ENCODE results near the gene HCRTR2. TPM values are rescaled to one million over a fixed set of nuclear protein-coding genes. Genes with fewer than 3 reads are reported as not detected.

Gene HCRTR2
- total and polyA plus RNA-seq, 4 donors: not detected

DNA sequence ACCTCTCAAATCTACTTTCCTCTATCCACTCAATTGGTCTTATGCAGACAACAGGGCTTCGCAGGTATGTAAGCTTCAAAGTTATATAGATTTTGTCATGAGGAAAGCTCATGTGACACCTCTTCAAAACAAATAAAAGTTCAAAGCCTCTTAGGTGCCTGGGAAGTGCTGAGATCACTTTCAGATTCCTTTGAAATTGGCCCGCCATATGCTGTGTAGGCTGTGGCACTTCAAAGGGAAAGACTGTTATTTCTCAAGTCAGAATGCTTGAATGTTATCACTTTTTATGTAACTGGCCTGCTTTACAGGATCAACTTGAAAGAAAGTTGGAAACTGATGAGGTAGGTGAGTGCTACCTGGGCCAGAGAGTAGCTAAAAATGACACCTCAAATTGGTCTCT lies 85.9 kb downstream of the HCRTR2 start:
- Histone ChIP-seq H3K4me1 (ENCODE audit: control insufficient read depth in 1 of 2, insufficient read depth in 2 of 2, low read length in 2 of 2) (no peaks in the 10 kb centered on the region), H3K9me3 (ENCODE audit: control insufficient read depth, low read length) (no peaks in the 10 kb centered on the region), H3K27me3 (ENCODE audit: control insufficient read depth in 1 of 2, insufficient read depth in 2 of 2, low read length in 1 of 2) (no peaks in the 10 kb centered on the region), H3K27ac (ENCODE audit: low read depth in 1 of 2, low read length in 2 of 2) (no peak overlapping the region), H3K4me3 (ENCODE audit: low read length in 2 of 2) (no peak overlapping the region), H3K36me3 (ENCODE audit: control insufficient read depth in 1 of 2, insufficient read depth in 2 of 2, low read length in 1 of 2) (no peaks in the 10 kb centered on the region)
- DNase-seq: no peak
- 76 to 80% methylated on average over 2 of the region's 2 CpGs for WGBS, 2 donors
- intact Hi-C loops (cut with DNase I): no loop called here
- no peak for ATAC-seq (ENCODE audit: low FRiP score)

DNA sequence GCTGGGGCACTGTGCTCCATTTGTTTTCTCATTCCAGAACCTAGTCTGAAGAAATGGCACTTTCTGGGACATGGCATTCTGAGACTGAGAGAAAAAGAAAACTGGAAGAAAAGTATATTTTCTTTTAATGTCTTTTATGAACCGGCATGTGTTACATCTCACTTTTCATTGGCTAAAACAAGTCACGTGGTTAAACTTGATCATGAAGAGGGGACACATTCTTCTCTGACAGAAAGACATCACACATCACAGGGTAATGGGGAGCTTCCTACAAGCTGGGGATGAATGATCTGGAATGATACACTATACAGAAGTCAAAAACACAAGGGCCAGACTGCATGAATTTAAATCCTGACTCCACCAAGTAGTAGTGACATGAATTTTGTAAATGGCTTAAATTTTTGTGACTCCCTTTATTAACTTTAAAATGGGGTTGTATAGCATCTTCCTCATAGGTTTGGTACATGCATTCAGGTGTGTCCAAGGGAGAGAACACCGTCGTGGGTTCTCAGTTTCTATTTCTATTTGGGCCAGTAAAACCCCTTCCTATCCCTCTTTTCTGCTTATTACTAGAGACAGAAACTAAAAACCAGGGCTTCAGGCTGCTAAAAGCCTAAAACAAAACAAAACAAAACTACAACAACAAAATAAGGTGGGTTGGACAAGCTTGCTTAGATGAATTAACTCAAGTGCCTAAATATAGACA lies 91.2 kb downstream of the HCRTR2 start:
- Histone ChIP-seq H3K4me3 (ENCODE audit: low read length in 2 of 2) (no peak overlapping the region), H3K36me3 (ENCODE audit: control insufficient read depth in 1 of 2, insufficient read depth in 2 of 2, low read length in 1 of 2) (no peaks in the 10 kb centered on the region), H3K9me3 (ENCODE audit: control insufficient read depth, low read length) (no peaks in the 10 kb centered on the region), H3K4me1 (ENCODE audit: control insufficient read depth in 1 of 2, insufficient read depth in 2 of 2, low read length in 2 of 2) (no peaks in the 10 kb centered on the region), H3K27ac (ENCODE audit: low read depth in 1 of 2, low read length in 2 of 2) (no peak overlapping the region), H3K27me3 (ENCODE audit: control insufficient read depth in 1 of 2, insufficient read depth in 2 of 2, low read length in 1 of 2) (no peaks in the 10 kb centered on the region)
- DNase-seq (no peak), ATAC-seq (ENCODE audit: low FRiP score) (no peak)
- intact Hi-C loops (cut with DNase I): no loop called here
- 66 to 78% methylated on average over 4 of the region's 4 CpGs for WGBS, 2 donors

- no peak for ATAC-seq (ENCODE audit: low FRiP score)
- WGBS, 2 donors: 83 to 86% methylated on average over 2 of the region's 2 CpGs
These were observed 92.6 kb downstream of the HCRTR2 start for GRCh38 chr6:55266896-55267295.

GRCh38 chr6:55276745-55277530 lies 102.6 kb downstream of the HCRTR2 start:
- no peak overlapping the region for H3K4me3 ChIP-seq (ENCODE audit: low read length in 2 of 2)
- 24 to 26% methylated on average over 15 of the region's 15 CpGs for WGBS, 2 donors
- DNase-seq (no peak), ATAC-seq (ENCODE audit: low FRiP score) (no peak)
- H3K36me3 ChIP-seq (ENCODE audit: control insufficient read depth in 1 of 2, insufficient read depth in 2 of 2, low read length in 1 of 2): no peaks in the 10 kb centered on the region
- H3K4me1 ChIP-seq (ENCODE audit: control insufficient read depth in 1 of 2, insufficient read depth in 2 of 2, low read length in 2 of 2): no peaks in the 10 kb centered on the region
- no peak overlapping the region for H3K27ac ChIP-seq (ENCODE audit: low read depth in 1 of 2, low read length in 2 of 2)
- intact Hi-C loops (cut with DNase I): no loop called here
- H3K27me3 ChIP-seq (ENCODE audit: control insufficient read depth in 1 of 2, insufficient read depth in 2 of 2, low read length in 1 of 2): no peaks in the 10 kb centered on the region
- no peaks in the 10 kb centered on the region for H3K9me3 ChIP-seq (ENCODE audit: control insufficient read depth, low read length)

More at GRCh38 chr6:55266896-55267295, 92.6 kb downstream of the HCRTR2 start:
- H3K4me1 ChIP-seq (ENCODE audit: control insufficient read depth in 1 of 2, insufficient read depth in 2 of 2, low read length in 2 of 2): no peaks in the 10 kb centered on the region
- no peaks in the 10 kb centered on the region for H3K27me3 ChIP-seq (ENCODE audit: control insufficient read depth in 1 of 2, insufficient read depth in 2 of 2, low read length in 1 of 2)
- no peaks in the 10 kb centered on the region for H3K9me3 ChIP-seq (ENCODE audit: control insufficient read depth, low read length)
- H3K4me3 ChIP-seq (ENCODE audit: low read length in 2 of 2): no peak overlapping the region
- H3K27ac ChIP-seq (ENCODE audit: low read depth in 1 of 2, low read length in 2 of 2): no peak overlapping the region
- intact Hi-C loops (cut with DNase I): no loop called here
- H3K36me3 ChIP-seq (ENCODE audit: control insufficient read depth in 1 of 2, insufficient read depth in 2 of 2, low read length in 1 of 2): no peaks in the 10 kb centered on the region
- no peak for DNase-seq

DNA sequence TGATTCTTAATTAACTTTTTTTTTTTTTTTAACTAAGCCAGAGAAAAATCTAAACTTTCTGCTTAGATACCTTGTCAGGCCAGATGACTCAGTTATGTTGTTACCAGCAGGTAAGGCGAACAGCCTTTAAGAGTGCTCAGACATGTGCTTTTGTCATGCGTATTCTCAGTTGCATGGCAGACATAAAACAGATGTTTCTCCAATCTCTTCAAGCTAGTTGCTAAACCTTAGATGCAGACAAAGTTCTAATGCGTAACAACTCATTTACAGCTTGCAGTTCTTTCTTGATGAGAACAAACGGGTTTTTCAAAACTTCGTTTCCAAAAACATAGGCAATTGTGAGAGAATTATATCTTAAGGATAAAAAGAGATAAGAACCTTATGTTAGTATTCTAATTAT lies 103.3 kb downstream of the HCRTR2 start:
- Histone ChIP-seq H3K4me1 (ENCODE audit: control insufficient read depth in 1 of 2, insufficient read depth in 2 of 2, low read length in 2 of 2) (no peaks in the 10 kb centered on the region), H3K36me3 (ENCODE audit: control insufficient read depth in 1 of 2, insufficient read depth in 2 of 2, low read length in 1 of 2) (no peaks in the 10 kb centered on the region), H3K27me3 (ENCODE audit: control insufficient read depth in 1 of 2, insufficient read depth in 2 of 2, low read length in 1 of 2) (no peaks in the 10 kb centered on the region), H3K4me3 (ENCODE audit: low read length in 2 of 2) (no peak overlapping the region), H3K27ac (ENCODE audit: low read depth in 1 of 2, low read length in 2 of 2) (no peak overlapping the region), H3K9me3 (ENCODE audit: control insufficient read depth, low read length) (no peaks in the 10 kb centered on the region)
- intact Hi-C loops (cut with DNase I): no loop called here
- DNase-seq (no peak), ATAC-seq (ENCODE audit: low FRiP score) (no peak)
- WGBS, 2 donors: 82 to 85% methylated on average over 5 of the region's 5 CpGs

GRCh38 chr6:55281215-55281614 lies 106.9 kb downstream of the HCRTR2 start:
- Histone ChIP-seq H3K4me3 (ENCODE audit: low read length in 2 of 2) (no peak overlapping the region), H3K27me3 (ENCODE audit: control insufficient read depth in 1 of 2, insufficient read depth in 2 of 2, low read length in 1 of 2) (no peaks in the 10 kb centered on the region), H3K27ac (ENCODE audit: low read depth in 1 of 2, low read length in 2 of 2) (no peak overlapping the region), H3K9me3 (ENCODE audit: control insufficient read depth, low read length) (no peaks in the 10 kb centered on the region), H3K36me3 (ENCODE audit: control insufficient read depth in 1 of 2, insufficient read depth in 2 of 2, low read length in 1 of 2) (no peaks in the 10 kb centered on the region), H3K4me1 (ENCODE audit: control insufficient read depth in 1 of 2, insufficient read depth in 2 of 2, low read length in 2 of 2) (no peaks in the 10 kb centered on the region)
- 76 to 90% methylated on average over 4 of the region's 4 CpGs for WGBS, 2 donors
- ATAC-seq (ENCODE audit: low FRiP score) (no peak), DNase-seq (no peak)
- intact Hi-C loops (cut with DNase I): no loop called here

DNA sequence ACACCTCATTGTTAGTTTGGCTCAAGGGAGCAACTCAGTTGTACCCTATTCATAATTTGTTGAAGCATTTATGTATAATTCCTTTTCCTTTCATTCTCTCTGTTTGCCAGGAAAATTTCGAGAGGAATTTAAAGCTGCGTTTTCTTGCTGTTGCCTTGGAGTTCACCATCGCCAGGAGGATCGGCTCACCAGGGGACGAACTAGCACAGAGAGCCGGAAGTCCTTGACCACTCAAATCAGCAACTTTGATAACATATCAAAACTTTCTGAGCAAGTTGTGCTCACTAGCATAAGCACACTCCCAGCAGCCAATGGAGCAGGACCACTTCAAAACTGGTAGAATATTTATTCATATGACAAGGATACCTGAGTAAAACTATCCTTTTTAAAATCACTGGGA lies 107.8 kb downstream of the HCRTR2 start:
- intact Hi-C loops (cut with DNase I): no loop called here
- Histone ChIP-seq H3K9me3 (ENCODE audit: control insufficient read depth, low read length) (peaks cover 1% of the 10 kb centered on the region), H3K27me3 (ENCODE audit: control insufficient read depth in 1 of 2, insufficient read depth in 2 of 2, low read length in 1 of 2) (no peaks in the 10 kb centered on the region), H3K36me3 (ENCODE audit: control insufficient read depth in 1 of 2, insufficient read depth in 2 of 2, low read length in 1 of 2) (no peaks in the 10 kb centered on the region), H3K27ac (ENCODE audit: low read depth in 1 of 2, low read length in 2 of 2) (no peak overlapping the region), H3K4me1 (ENCODE audit: control insufficient read depth in 1 of 2, insufficient read depth in 2 of 2, low read length in 2 of 2) (no peaks in the 10 kb centered on the region), H3K4me3 (ENCODE audit: low read length in 2 of 2) (no peak overlapping the region)
- DNase-seq (no peak), ATAC-seq (ENCODE audit: low FRiP score) (no peak)
- WGBS, 2 donors: 20 to 22% methylated on average over 6 of the region's 6 CpGs

GRCh38 chr6:55286824-55287223 lies 112.5 kb downstream of the HCRTR2 start:
- WGBS, 2 donors: 49% methylated on average over 2 of the region's 2 CpGs
- intact Hi-C loops (cut with DNase I): no loop called here
- Histone ChIP-seq H3K27me3 (ENCODE audit: control insufficient read depth in 1 of 2, insufficient read depth in 2 of 2, low read length in 1 of 2) (no peaks in the 10 kb centered on the region), H3K36me3 (ENCODE audit: control insufficient read depth in 1 of 2, insufficient read depth in 2 of 2, low read length in 1 of 2) (no peaks in the 10 kb centered on the region), H3K27ac (ENCODE audit: low read depth in 1 of 2, low read length in 2 of 2) (no peak overlapping the region), H3K9me3 (ENCODE audit: control insufficient read depth, low read length) (peaks cover 2% of the 10 kb centered on the region), H3K4me1 (ENCODE audit: control insufficient read depth in 1 of 2, insufficient read depth in 2 of 2, low read length in 2 of 2) (no peaks in the 10 kb centered on the region), H3K4me3 (ENCODE audit: low read length in 2 of 2) (no peak overlapping the region)
- DNase-seq (no peak), ATAC-seq (ENCODE audit: low FRiP score) (no peak)

DNA sequence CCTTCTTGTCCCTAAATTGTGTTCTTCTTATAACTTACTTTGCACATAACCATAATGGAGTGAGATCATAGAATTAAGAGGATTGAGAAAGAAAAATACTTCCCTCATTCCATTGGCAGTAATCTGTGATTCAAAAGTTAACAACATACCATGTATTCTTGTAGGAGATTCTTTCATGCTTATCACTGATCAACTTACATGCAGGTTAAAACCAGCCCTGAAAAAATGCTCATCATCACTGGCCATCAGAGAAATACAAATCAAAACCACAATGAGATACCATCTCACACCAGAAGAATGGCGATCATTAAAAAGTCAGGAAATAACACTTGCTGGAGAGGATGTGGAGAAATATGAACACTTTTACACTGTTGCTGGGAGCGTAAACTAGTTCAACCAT lies 116.4 kb downstream of the HCRTR2 start:
- H3K27ac ChIP-seq (ENCODE audit: low read depth in 1 of 2, low read length in 2 of 2): no peak overlapping the region
- 90 to 93% methylated on average over 2 of the region's 2 CpGs for WGBS, 2 donors
- no peaks in the 10 kb centered on the region for H3K36me3 ChIP-seq (ENCODE audit: control insufficient read depth in 1 of 2, insufficient read depth in 2 of 2, low read length in 1 of 2)
- intact Hi-C loops (cut with DNase I): no loop called here
- H3K4me3 ChIP-seq (ENCODE audit: low read length in 2 of 2): no peak overlapping the region
- DNase-seq (no peak), ATAC-seq (ENCODE audit: low FRiP score) (no peak)
- peaks cover 2% of the 10 kb centered on the region for H3K9me3 ChIP-seq (ENCODE audit: control insufficient read depth, low read length)
- H3K27me3 ChIP-seq (ENCODE audit: control insufficient read depth in 1 of 2, insufficient read depth in 2 of 2, low read length in 1 of 2): no peaks in the 10 kb centered on the region
- H3K4me1 ChIP-seq (ENCODE audit: control insufficient read depth in 1 of 2, insufficient read depth in 2 of 2, low read length in 2 of 2): no peaks in the 10 kb centered on the region

Measured in aorta (tissue), 5 donors.